ENCODE measurements around the gene DCST2.
A peak's percentile ranks its signal among the peaks of the same experiment; 100 is the strongest.

DCST2 gene

GRCh38 chr1:155072531-155073289, 39.1 kb upstream of the DCST2 start:
- no peak overlapping the region for H3K4me3 Mint-ChIP-seq
- peaks cover 29% of the 10 kb centered on the region for H3K4me1 Mint-ChIP-seq
- H3K27ac Mint-ChIP-seq, result no peak overlapping the region
- no peaks in the 10 kb centered on the region for H3K27me3 Mint-ChIP-seq
- peaks cover 2% of the 10 kb centered on the region for H3K36me3 Mint-ChIP-seq
- H3K9me3 Mint-ChIP-seq, result no peaks in the 10 kb centered on the region

- H3K27me3 Mint-ChIP-seq, result no peaks in the 10 kb centered on the region
Measured at GRCh38 chr1:155071701-155072100, 38.1 kb upstream of the DCST2 start.

GRCh38 chr1:155070721-155071569, 37.4 kb upstream of the DCST2 start:
- Mint-ChIP-seq H3K27me3 (no peaks in the 10 kb centered on the region), H3K4me1 (peaks cover 30% of the 10 kb centered on the region), H3K4me3 (peak overlapping the region; percentile 51), H3K9me3 (no peaks in the 10 kb centered on the region), H3K36me3 (peaks cover 2% of the 10 kb centered on the region), H3K27ac (no peak overlapping the region)

More at GRCh38 chr1:155071701-155072100, 38.1 kb upstream of the DCST2 start:
- H3K36me3 Mint-ChIP-seq, result peaks cover 2% of the 10 kb centered on the region
- H3K4me3 Mint-ChIP-seq, result peak overlapping the region; percentile 49
- H3K9me3 Mint-ChIP-seq, result no peaks in the 10 kb centered on the region
- H3K27ac Mint-ChIP-seq, result no peak overlapping the region
- H3K4me1 Mint-ChIP-seq, result peaks cover 27% of the 10 kb centered on the region

- Mint-ChIP-seq H3K27me3 (no peaks in the 10 kb centered on the region), H3K4me1 (peaks cover 30% of the 10 kb centered on the region), H3K4me3 (peak overlapping the region; percentile 51), H3K9me3 (no peaks in the 10 kb centered on the region), H3K36me3 (peaks cover 2% of the 10 kb centered on the region), H3K27ac (no peak overlapping the region)
Measured at GRCh38 chr1:155070158-155070621, 36.6 kb upstream of the DCST2 start.

- Mint-ChIP-seq H3K27me3 (no peaks in the 10 kb centered on the region), H3K4me3 (no peak overlapping the region), H3K4me1 (peaks cover 35% of the 10 kb centered on the region), H3K36me3 (peaks cover 2% of the 10 kb centered on the region), H3K9me3 (no peaks in the 10 kb centered on the region), H3K27ac (peak overlapping the region; percentile 62)
Measured at GRCh38 chr1:155069551-155070157, 36.1 kb upstream of the DCST2 start.

DNA sequence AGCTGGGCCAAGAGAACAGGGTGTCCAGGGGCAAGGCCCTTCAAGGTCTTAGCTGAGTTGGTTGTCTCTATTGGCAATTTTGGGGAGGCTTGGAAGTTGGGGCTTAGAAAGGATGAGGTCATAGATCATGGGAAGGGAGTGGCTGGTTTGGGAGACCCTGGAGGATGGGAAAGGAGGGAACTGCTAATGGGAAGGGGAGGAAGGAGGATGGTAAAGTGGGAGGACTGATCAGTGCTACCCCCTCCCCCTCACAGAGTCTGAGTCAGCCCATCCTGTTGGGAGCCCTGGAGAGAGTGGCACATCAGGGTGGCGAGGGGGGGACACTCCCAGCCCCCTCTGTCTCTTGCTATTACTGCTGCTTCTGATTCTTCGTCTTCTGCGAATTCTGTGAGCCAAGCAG, 35.0 kb upstream of the DCST2 start:
- H3K9me3 Mint-ChIP-seq, result no peaks in the 10 kb centered on the region
- H3K4me1 Mint-ChIP-seq, result peaks cover 38% of the 10 kb centered on the region
- H3K4me3 Mint-ChIP-seq, result no peak overlapping the region
- H3K36me3 Mint-ChIP-seq, result peaks cover 2% of the 10 kb centered on the region
- H3K27ac Mint-ChIP-seq, result no peak overlapping the region
- H3K27me3 Mint-ChIP-seq, result no peaks in the 10 kb centered on the region

DNA sequence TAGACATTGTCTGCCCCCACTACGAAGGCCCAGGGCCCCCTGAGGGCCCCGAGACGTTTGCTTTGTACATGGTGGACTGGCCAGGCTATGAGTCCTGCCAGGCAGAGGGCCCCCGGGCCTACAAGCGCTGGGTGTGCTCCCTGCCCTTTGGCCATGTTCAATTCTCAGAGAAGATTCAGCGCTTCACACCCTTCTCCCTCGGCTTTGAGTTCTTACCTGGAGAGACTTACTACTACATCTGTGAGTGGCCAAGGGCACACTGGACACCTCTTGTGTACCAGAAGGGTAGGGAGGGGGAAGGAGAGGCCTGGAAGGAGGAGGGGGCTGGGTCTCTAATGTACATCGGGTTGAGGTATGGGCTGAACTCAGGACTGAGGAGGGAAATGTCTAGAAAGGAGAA, 33.2 kb upstream of the DCST2 start:
- no peak overlapping the region for H3K4me3 Mint-ChIP-seq
- no peaks in the 10 kb centered on the region for H3K27me3 Mint-ChIP-seq
- no peaks in the 10 kb centered on the region for H3K9me3 Mint-ChIP-seq
- H3K27ac Mint-ChIP-seq, result peak overlapping the region; percentile 15
- peaks cover 40% of the 10 kb centered on the region for H3K4me1 Mint-ChIP-seq
- H3K36me3 Mint-ChIP-seq, result peaks cover 2% of the 10 kb centered on the region

GRCh38 chr1:155064832-155065429, 31.4 kb upstream of the DCST2 start:
- H3K4me3 Mint-ChIP-seq, result peak overlapping the region; percentile 93
- H3K27ac Mint-ChIP-seq, result no peak overlapping the region

GRCh38 chr1:155064111-155064831, 30.7 kb upstream of the DCST2 start:
- Mint-ChIP-seq H3K9me3 (no peaks in the 10 kb centered on the region), H3K36me3 (peaks cover 2% of the 10 kb centered on the region), H3K4me1 (peaks cover 35% of the 10 kb centered on the region), H3K27me3 (no peaks in the 10 kb centered on the region), H3K4me3 (peak overlapping the region; percentile 93), H3K27ac (peak overlapping the region; percentile 25)

More at GRCh38 chr1:155064832-155065429, 31.4 kb upstream of the DCST2 start:
- Mint-ChIP-seq H3K9me3 (no peaks in the 10 kb centered on the region), H3K4me1 (peaks cover 35% of the 10 kb centered on the region), H3K27me3 (no peaks in the 10 kb centered on the region), H3K36me3 (peaks cover 2% of the 10 kb centered on the region)

GRCh38 chr1:155063550-155064110, 30.0 kb upstream of the DCST2 start, which contains the start of gene EFNA4:
EFNA4 (plus strand) TSS chr1:155063740; CDS start chr1:155063824, 84 bp downstream.
- H3K27ac Mint-ChIP-seq, result peak within 1 kb of the TSS; percentile 25
- no peaks in the 10 kb centered on the region for H3K27me3 Mint-ChIP-seq
- no peaks in the 10 kb centered on the region for H3K9me3 Mint-ChIP-seq
- H3K4me1 Mint-ChIP-seq, result peaks cover 35% of the 10 kb centered on the region
- peaks cover 2% of the 10 kb centered on the region for H3K36me3 Mint-ChIP-seq
- H3K4me3 Mint-ChIP-seq, result peak within 1 kb of the TSS; percentile 93

DNA sequence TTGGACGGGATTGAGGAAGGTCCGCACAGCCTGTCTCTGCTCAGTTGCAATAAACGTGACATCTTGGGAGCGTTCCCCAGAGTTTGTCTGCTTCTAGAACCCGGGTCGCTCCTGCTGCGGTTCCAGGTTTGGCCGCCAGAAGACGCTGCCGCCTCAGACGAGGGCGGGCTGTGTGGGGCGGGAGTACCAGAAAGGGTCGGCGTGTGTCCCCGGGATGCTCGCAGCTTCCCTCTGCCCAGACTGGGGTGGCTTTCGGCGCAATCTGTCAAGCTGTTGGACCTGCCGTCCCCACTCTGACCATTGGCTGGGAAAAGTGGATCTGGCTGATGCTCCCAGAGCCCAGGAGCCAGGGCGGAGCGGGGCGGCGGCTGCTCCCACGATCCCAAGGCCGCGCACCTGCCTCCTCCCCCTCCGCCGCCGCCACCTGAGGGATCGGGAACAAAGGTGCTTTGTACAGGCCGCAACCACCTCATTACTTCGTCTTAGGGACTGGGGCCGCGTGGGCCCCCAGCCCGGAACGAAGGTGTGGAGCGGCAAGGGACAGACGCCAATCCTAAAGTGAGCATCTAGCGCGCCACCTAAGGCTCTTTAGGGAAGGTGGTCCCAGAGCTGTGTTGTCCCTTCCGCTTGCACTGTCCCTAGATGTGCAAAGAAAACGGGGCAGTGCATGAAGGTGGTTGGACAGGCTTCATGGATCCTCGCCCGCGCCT, 29.3 kb upstream of the DCST2 start:
- no peaks in the 10 kb centered on the region for H3K27me3 Mint-ChIP-seq
- H3K4me1 Mint-ChIP-seq, result peaks cover 35% of the 10 kb centered on the region
- no peaks in the 10 kb centered on the region for H3K36me3 Mint-ChIP-seq
- H3K27ac Mint-ChIP-seq, result no peak overlapping the region
- peak overlapping the region; percentile 90 for H3K4me3 Mint-ChIP-seq
- no peaks in the 10 kb centered on the region for H3K9me3 Mint-ChIP-seq

- peaks cover 1% of the 10 kb centered on the region for H3K36me3 Mint-ChIP-seq
- H3K4me3 Mint-ChIP-seq, result peak overlapping the region; percentile 30
- H3K9me3 Mint-ChIP-seq, result no peaks in the 10 kb centered on the region
- H3K4me1 Mint-ChIP-seq, result peaks cover 35% of the 10 kb centered on the region
- H3K27me3 Mint-ChIP-seq, result no peaks in the 10 kb centered on the region
- no peak overlapping the region for H3K27ac Mint-ChIP-seq
Measured at GRCh38 chr1:155062151-155062686, 28.6 kb upstream of the DCST2 start.

- Mint-ChIP-seq H3K9me3 (no peaks in the 10 kb centered on the region), H3K36me3 (peaks cover 1% of the 10 kb centered on the region), H3K27ac (peak overlapping the region; percentile 65)
Measured at GRCh38 chr1:155061381-155062150, 28.0 kb upstream of the DCST2 start.

More at GRCh38 chr1:155061381-155062150, 28.0 kb upstream of the DCST2 start:
- H3K4me3 Mint-ChIP-seq, result peak overlapping the region; percentile 34
- H3K27me3 Mint-ChIP-seq, result no peaks in the 10 kb centered on the region
- H3K4me1 Mint-ChIP-seq, result peaks cover 35% of the 10 kb centered on the region
